ENCODE data around the gene PLEKHG4.

DNA sequence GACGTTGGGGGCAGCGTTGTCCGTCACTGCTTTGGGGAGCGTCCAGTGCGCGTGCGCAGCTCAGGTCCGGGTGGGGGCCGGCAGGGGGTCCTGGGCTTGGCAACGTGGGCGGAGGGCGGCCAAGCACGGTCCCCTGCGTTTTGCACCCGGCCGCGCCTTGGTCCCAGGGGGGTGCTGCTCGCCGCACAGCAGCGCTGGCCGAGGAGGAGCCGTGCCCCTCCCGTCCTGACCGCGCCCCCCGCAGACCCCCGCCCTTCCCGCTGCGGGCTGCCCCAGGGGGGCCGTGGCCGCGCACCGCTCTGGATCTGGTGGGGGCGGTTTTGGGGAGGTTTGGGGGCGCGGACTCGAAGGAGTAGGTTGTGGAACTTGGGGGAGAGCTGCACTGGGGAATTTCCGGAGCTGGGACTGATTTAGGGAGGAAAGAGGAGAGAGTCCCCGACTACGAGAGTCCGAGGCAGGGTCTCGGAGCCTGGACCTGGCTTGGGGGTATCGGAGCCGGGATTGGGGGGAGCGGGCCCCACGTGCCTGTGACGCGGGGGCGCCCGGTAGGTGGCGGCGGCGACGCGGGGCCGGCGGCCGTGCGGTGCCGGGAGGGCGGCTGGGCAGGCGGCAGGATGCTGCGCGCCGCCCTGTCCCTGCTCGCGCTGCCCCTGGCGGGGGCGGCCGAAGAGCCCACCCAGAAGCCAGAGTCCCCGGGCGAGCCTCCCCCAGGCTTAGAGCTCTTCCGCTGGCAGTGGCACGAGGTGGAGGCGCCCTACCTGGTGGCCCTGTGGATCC is 30.7 kb upstream of the PLEKHG4 start, which contains the start of gene SLC9A5:
- TF ChIP-seq YY1 (IDR thresholded peaks at IDR 0.05; ENCODE audit: insufficient read depth, insufficient read length): no peak
- no peak for TF ChIP-seq SUZ12 (IDR thresholded peaks at IDR 0.05; ENCODE audit: extremely low read depth, insufficient read depth, insufficient read length)
- TF ChIP-seq ZNF274 (IDR thresholded peaks at IDR 0.05; ENCODE audit: low read depth, low read length): no peak

Data from NT2/D1 (cell line).